ENCODE data around the gene MRPS9.

DNA sequence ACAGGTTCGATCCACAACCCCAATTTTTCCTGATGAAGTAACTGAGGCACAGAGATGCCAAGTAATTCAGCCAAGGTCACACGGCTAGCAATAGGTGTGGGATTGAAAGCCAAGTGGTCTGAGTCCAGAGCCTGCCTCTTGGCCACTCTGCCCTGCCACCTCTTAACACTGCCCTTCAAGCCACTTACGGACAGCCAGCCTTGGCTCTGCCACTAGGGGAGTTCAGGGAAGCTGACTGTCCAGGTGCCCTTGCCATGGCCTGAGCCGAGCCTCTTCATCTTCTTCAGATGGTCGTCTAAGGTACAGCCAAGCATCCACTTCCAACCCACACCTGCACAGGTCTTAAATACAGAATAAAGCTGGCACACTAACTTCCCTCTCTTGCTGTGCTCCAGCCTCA lies 104.4 kb downstream of the MRPS9 start:
- no peak for TF ChIP-seq CTCF (IDR thresholded peaks at IDR 0.05; ENCODE audit: low read depth, low read length)
- TF ChIP-seq EZH2phosphoT487 (IDR thresholded peaks at IDR 0.05; ENCODE audit: low read depth), result no peak

All from OCI-LY3 (cell line).